HepG2 (cell line): Measurements from ENCODE around the gene GNG2. TPM values are rescaled to one million over a fixed set of nuclear protein-coding genes. Genes with fewer than 3 reads are reported as not detected.

Experiments used
- ATAC-seq: fragments of 200-7000 bp; cut with Tn5 transposase; 3 replicates; pipeline ENCODE4 v1.9.1; 2020; ENCODE audit warnings: mild to moderate bottlenecking, moderate library complexity
- BruUV-seq: library from RNA; stranded (reverse); fragments of 400-500 nt; replicated peaks from 2 replicates; lab custom pipeline; 2021; lab: Mats Ljungman, UMichigan
- CTCF ChIA-PET: fragments of 300-600 bp; formaldehyde crosslinking; extraction: SDS; loops from one replicate; lab custom pipeline; 2021; ENCODE audit warnings: low total read pairs, inconsistent platforms, low intra/inter-chr PET ratio; lab: Yijun Ruan, JAX
- POLR2A ChIA-PET: fragments of 350-600 bp; sonication (Branson Sonifier 250); formaldehyde crosslinking; loops from one replicate; lab custom pipeline; 2020; ENCODE audit warnings: antibody characterized with exemption, inconsistent platforms; lab: Yijun Ruan, JAX
- DNase-seq: peaks from one replicate; pipeline ENCODE4 v3.0.0-alpha.2; 2015; ENCODE audit warnings: low spot score
- FAIRE-seq: peaks from 3 replicates; lab custom pipeline; 2011; peaks lifted over from hg19 to GRCh38; lab: Jason Lieb, UNC
- H2AFZ ChIP-seq: one replicate; pipeline ENCODE4 v1.6.1; 2011; ENCODE audit warnings: low read length, inconsistent platforms
- H3K27ac ChIP-seq: fragments of 300-600 bp; 3 replicates; pipeline ENCODE4 v1.8.0; 2011; ENCODE audit warnings: mixed run types, mild to moderate bottlenecking, mixed read lengths, low read length, inconsistent platforms; ENCODE audit not compliant: insufficient read depth; ENCODE audit errors: extremely low read length
- H3K27me3 ChIP-seq, 2 experiments: fragments of 200-600 bp in 1 of 2; 2 replicates in 1 of 2; 3 replicates in 1 of 2; pipeline versions ENCODE4 v1.6.0 to v1.8.0; 2011; ENCODE audit warnings: low read length in 2 of 2, mild to moderate bottlenecking in 2 of 2, moderate library complexity in 2 of 2, inconsistent platforms in 1 of 2; ENCODE audit not compliant: insufficient read depth in 2 of 2, control insufficient read depth in 1 of 2
- H3K36me3 ChIP-seq, 2 experiments: fragments of 200-600 bp in 1 of 2; replicated peaks in 1 of 2; 2 replicates in 1 of 2; 3 replicates in 1 of 2; pipeline versions ENCODE4 v1.5.1 to v1.8.0; 2011; ENCODE audit warnings: low read length in 2 of 2, inconsistent platforms in 1 of 2; ENCODE audit not compliant: insufficient read depth in 2 of 2, control insufficient read depth in 1 of 2
- H3K4me1 ChIP-seq: 2 replicates; pipeline ENCODE4 v1.5.1; 2012; ENCODE audit warnings: low read length, inconsistent platforms; ENCODE audit not compliant: insufficient read depth
- H3K4me2 ChIP-seq: 2 replicates; pipeline ENCODE4 v1.6.0; 2011; ENCODE audit warnings: low read depth, low read length, inconsistent platforms
- H3K4me3 ChIP-seq, 3 experiments: fragments of 200-600 bp in 1 of 3; sonication (generic), shearing (Covaris generic) in 1 of 3; replicated peaks in 1 of 3; 2 replicates each; pipeline ENCODE4 v1.5.1; 2011 to 2016; ENCODE audit warnings: low read length in 3 of 3, inconsistent platforms in 2 of 3, low read depth in 2 of 3, mild to moderate bottlenecking in 2 of 3, control low read depth in 1 of 3, mixed read lengths in 1 of 3; ENCODE audit not compliant: insufficient read depth in 1 of 3
- H3K79me2 ChIP-seq: one replicate; pipeline ENCODE4 v1.6.1; 2011; ENCODE audit warnings: low read length, inconsistent platforms; ENCODE audit not compliant: insufficient read depth
- H3K9ac ChIP-seq: 2 replicates; pipeline ENCODE4 v1.6.0; 2011; ENCODE audit warnings: mild to moderate bottlenecking, low read depth, low read length, inconsistent platforms; ENCODE audit not compliant: insufficient read depth
- H3K9me3 ChIP-seq: 2 replicates; pipeline ENCODE4 v1.5.1; 2012; ENCODE audit warnings: mild to moderate bottlenecking, low read length
- H4K20me1 ChIP-seq: 2 replicates; pipeline ENCODE4 v1.6.0; 2011; ENCODE audit warnings: inconsistent platforms, mild to moderate bottlenecking, low read length, moderate library complexity; ENCODE audit not compliant: insufficient read depth
- BRD4 ChIP-seq: sonication (generic); formaldehyde crosslinking; IDR thresholded peaks from 2 replicates; pipeline ENCODE4 v1.4.0; 2020; ENCODE audit warnings: missing genetic modification reagents
- MAF1 ChIP-seq: sonication (generic); formaldehyde crosslinking; IDR thresholded peaks from 2 replicates; pipeline ENCODE4 v1.5.0; 2020; ENCODE audit warnings: missing genetic modification reagents, borderline replicate concordance
- MYPOP ChIP-seq: sonication (generic); formaldehyde crosslinking; IDR thresholded peaks from 2 replicates; pipeline ENCODE4 v1.8.1; 2023; ENCODE audit warnings: mild to moderate bottlenecking, moderate library complexity, missing genetic modification reagents
- SP1 ChIP-seq, 2 experiments: fragments of 450-650 bp in 1 of 2; sonication (generic) in 1 of 2; formaldehyde crosslinking in 1 of 2; IDR thresholded peaks; 2 replicates each; pipeline versions ENCODE4 v1.4.0 to v1.6.1; 2016 to 2020; ENCODE audit warnings: missing genetic modification reagents in 1 of 2
- SRF ChIP-seq: IDR thresholded peaks from 2 replicates; pipeline ENCODE4 v1.6.1; 2011; ENCODE audit warnings: mild to moderate bottlenecking, low read depth, low read length, moderate library complexity
- TCF7L2 ChIP-seq: IDR thresholded peaks from 2 replicates; pipeline ENCODE4 v1.6.1; 2011; ENCODE audit warnings: mild to moderate bottlenecking, low read depth, low read length, moderate library complexity
- YEATS4 ChIP-seq: sonication (generic); formaldehyde crosslinking; IDR thresholded peaks from 2 replicates; pipeline ENCODE4 v1.4.0; 2020; ENCODE audit warnings: missing genetic modification reagents, borderline replicate concordance
- ZFP62 ChIP-seq: sonication (generic); formaldehyde crosslinking; IDR thresholded peaks from 2 replicates; pipeline ENCODE4 v1.4.0; 2020; ENCODE audit warnings: missing genetic modification reagents
- ZNF225 ChIP-seq: sonication (generic); formaldehyde crosslinking; IDR thresholded peaks from 2 replicates; pipeline ENCODE4 v1.4.0; 2020; ENCODE audit warnings: mild to moderate bottlenecking, missing genetic modification reagents
- ZNF282 ChIP-seq: fragments of 450-650 bp; IDR thresholded peaks from 2 replicates; pipeline ENCODE4 v1.6.1; 2018; ENCODE audit not compliant: partially characterized antibody
- ZNF317 ChIP-seq: sonication (generic); formaldehyde crosslinking; IDR thresholded peaks from 2 replicates; pipeline ENCODE4 v1.5.0; 2020; ENCODE audit warnings: mild to moderate bottlenecking, missing genetic modification reagents
- ZNF709 ChIP-seq: sonication (generic); formaldehyde crosslinking; IDR thresholded peaks from 2 replicates; pipeline ENCODE4 v1.5.0; 2020; ENCODE audit warnings: mild to moderate bottlenecking, missing genetic modification reagents
- WGBS: methylation state at CpG from one replicate; pipeline ENCODE4 v1.1.6; 2017; ENCODE audit warnings: low lambda C conversion rate; 5-methylcytosine and 5-hydroxymethylcytosine counted together
- in situ Hi-C: cut with HindIII; loops from 2 replicates; pipeline ENCODE4 v1.10.0; 2017; ENCODE audit warnings: low pct_unique_long_range_greater_than_20kb; ENCODE audit not compliant: extremely low pct_ligation_motif_present
- intact Hi-C: fragments of 100-400 bp; cut with micrococcal nuclease; formaldehyde crosslinking; loops from one replicate; pipeline ENCODE4 v1.10.0; 2022; ENCODE audit not compliant: unreplicated experiment
- polyA plus RNA-seq, 8 experiments: library from polyadenylated mRNA; depleted of rRNA in 3 of 8; stranded (reverse) in 7 of 8; unstranded in 1 of 8; fragments of >200 nt; fragmentation: Illumina TruSeq in 4 of 8; extraction: Trizol in 4 of 8; gene quantifications; 2 replicates each; pipeline versions ENCODE4 v1.2.1 to v1.2.3, GENCODE V29; 2011 to 2016; ENCODE audit warnings: low read depth in 4 of 8, missing spikeins in 1 of 8, mixed read lengths in 1 of 8; ENCODE audit not compliant: insufficient read depth in 1 of 8
- total RNA-seq, 5 experiments: library from RNA; depleted of rRNA; stranded (reverse); fragments of >200 nt; fragmentation: Illumina TruSeq; extraction: Trizol; gene quantifications; 2 replicates each; pipeline ENCODE4 v1.2.3, GENCODE V29; 2016; ENCODE audit warnings: low read depth in 1 of 5
- TF ChIP-seq, protein P1 (sequence below): sonication (generic); formaldehyde crosslinking; IDR thresholded peaks from 2 replicates; pipeline ENCODE4 v1.4.0; 2020; ENCODE audit warnings: missing genetic modification reagents

GNG2 gene
- total and polyA plus RNA-seq, 2 of the 13 experiments (the other 11 are each of a cell fraction or from before 2014, with no cell fraction given): not detected

DNA sequence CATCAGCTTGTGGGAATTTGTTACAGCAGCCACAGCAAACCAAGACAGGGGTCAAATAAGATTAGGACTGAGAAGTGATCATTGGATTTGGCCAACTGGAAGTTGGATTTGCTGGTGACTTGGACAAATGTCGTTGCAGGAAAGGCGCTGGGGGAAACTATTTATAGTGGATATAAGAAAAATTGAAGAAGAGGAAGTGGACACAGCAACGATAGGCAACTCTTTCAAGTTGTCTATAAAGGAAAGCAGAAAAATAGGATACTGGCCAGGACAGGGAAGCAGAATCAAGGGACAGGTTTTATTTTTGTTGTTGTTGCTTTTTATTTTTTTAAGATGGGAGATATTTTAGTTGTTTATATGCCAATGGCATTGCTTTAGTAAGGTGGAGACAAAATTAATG, 72.8 kb downstream of the GNG2 start:
- no peak for FAIRE-seq
- POLR2A ChIA-PET: no interaction called here
- in situ Hi-C loops (no loop called here), intact Hi-C loops (no loop called here)
- Histone ChIP-seq H3K4me2 (no peak overlapping the region), H3K79me2 (no peaks in the 10 kb centered on the region), H4K20me1 (no peaks in the 10 kb centered on the region), H3K4me1 (no peaks in the 10 kb centered on the region), H3K27me3 (peaks cover 2 to 18% of the 10 kb centered on the region in 2 experiments; a peak in 2 of 5 replicates)
- ATAC-seq: no peak
- BruUV-seq: no TSS peak
- TF ChIP-seq ZNF317 (CRISPR knock-in tag): no peak
- TF ChIP-seq MYPOP (CRISPR knock-in tag): no peak
- TF ChIP-seq, all 625 proteins: peak for 0
- WGBS: 2% methylated on average over 3 of the region's 3 CpGs
- Histone ChIP-seq H3K4me3 (no peak overlapping the region), H3K27ac (no peak overlapping the region), H3K36me3 (no peaks in the 10 kb centered on the region), H2AFZ (no peak overlapping the region), H3K9me3 (no peaks in the 10 kb centered on the region), H3K9ac (no peak overlapping the region)
- CTCF ChIA-PET: no interaction called here
- no peak for DNase-seq

DNA sequence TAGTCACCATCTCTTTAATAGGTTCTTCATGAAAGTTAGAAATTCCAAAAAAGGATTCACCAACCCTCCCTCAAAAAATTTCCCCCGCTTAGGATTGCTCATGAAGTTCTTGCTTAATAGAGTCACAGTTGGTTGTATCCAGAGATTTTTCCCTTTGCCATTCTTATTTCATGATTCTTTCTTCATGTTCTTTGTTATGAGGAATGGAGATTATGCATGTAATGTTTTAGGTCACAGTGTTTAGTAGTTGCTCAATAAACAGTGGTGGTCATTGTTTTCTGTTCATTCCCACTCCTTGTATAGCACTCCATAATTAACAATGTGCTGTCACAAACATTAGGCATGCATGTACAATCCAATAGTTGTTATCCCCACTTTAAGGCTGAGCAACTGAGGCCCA, 77.7 kb downstream of the GNG2 start:
- intact Hi-C loops (no loop called here), in situ Hi-C loops (no loop called here)
- no peaks in the 10 kb centered on the region for H3K9me3 ChIP-seq
- H2AFZ ChIP-seq: no peak overlapping the region
- ChIA-PET CTCF (no interaction called here), POLR2A (no interaction called here)
- H3K4me1 ChIP-seq: no peaks in the 10 kb centered on the region
- BruUV-seq: no TSS peak
- ATAC-seq (no peak), DNase-seq (no peak), FAIRE-seq (no peak)
- WGBS: 7% methylated on average over 1 of the region's 1 CpG
- no peaks in the 10 kb centered on the region for H3K79me2 ChIP-seq
- H3K27me3 ChIP-seq: peaks cover 0 to 11% of the 10 kb centered on the region in 2 experiments; a peak in 2 of 5 replicates
- no peaks in the 10 kb centered on the region for H4K20me1 ChIP-seq
- TF ChIP-seq, protein P1, sequence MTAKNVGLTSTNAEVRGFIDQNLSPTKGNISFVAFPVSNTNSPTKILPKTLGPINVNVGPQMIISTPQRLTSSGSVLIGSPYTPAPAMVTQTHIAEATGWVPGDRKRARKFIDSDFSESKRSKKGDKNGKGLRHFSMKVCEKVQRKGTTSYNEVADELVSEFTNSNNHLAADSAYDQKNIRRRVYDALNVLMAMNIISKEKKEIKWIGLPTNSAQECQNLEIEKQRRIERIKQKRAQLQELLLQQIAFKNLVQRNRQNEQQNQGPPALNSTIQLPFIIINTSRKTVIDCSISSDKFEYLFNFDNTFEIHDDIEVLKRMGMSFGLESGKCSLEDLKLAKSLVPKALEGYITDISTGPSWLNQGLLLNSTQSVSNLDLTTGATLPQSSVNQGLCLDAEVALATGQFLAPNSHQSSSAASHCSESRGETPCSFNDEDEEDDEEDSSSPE: no peak
- no peak for TF ChIP-seq YEATS4 (CRISPR knock-in tag)
- TF ChIP-seq ZFP62 (CRISPR knock-in tag): no peak
- no peak for TF ChIP-seq TCF7L2
- no peak for TF ChIP-seq ZNF225 (CRISPR knock-in tag)
- TF ChIP-seq SP1 (IDR thresholded peaks at IDR 0.05): no peak
- TF ChIP-seq SP1 (CRISPR knock-in tag; IDR thresholded peaks at IDR 0.05): no peak
- no peak for TF ChIP-seq ZNF709 (CRISPR knock-in tag)
- no peak for TF ChIP-seq ZNF282
- no peak for TF ChIP-seq BRD4 (CRISPR knock-in tag)
- TF ChIP-seq SRF: no peak
- no peak for TF ChIP-seq MYPOP (CRISPR knock-in tag)
- TF ChIP-seq MAF1 (CRISPR knock-in tag): no peak
- no peaks in the 10 kb centered on the region for H3K36me3 ChIP-seq
- no peak overlapping the region for H3K4me3 ChIP-seq
- H3K27ac ChIP-seq: no peak overlapping the region
- H3K9ac ChIP-seq: no peak overlapping the region
- no peak overlapping the region for H3K4me2 ChIP-seq
